ACC112 (cell line): Measurements from ENCODE around the gene GNPTAB.

Experiments used
- H2AFZ ChIP-seq: fragments of 200-600 bp; sonication (generic); one replicate; pipeline ENCODE4 v1.6.0; 2017; ENCODE audit warnings: antibody characterized with exemption, low read length; ENCODE audit not compliant: unreplicated experiment
- H3K27ac ChIP-seq: fragments of 200-600 bp; sonication (generic); 2 replicates; pipeline ENCODE4 v1.5.1; 2014; ENCODE audit warnings: low read depth, mild to moderate bottlenecking, antibody characterized with exemption, low read length, moderate library complexity
- H3K27me3 ChIP-seq: fragments of 200-600 bp; sonication (generic); 2 replicates; pipeline ENCODE4 v1.6.1; 2014; ENCODE audit warnings: mild to moderate bottlenecking, antibody characterized with exemption, low read length, moderate library complexity, mixed read lengths; ENCODE audit not compliant: insufficient read depth
- H3K36me3 ChIP-seq: fragments of 200-600 bp; sonication (generic); 2 replicates; pipeline ENCODE4 v1.6.1; 2016; ENCODE audit warnings: mild to moderate bottlenecking, antibody characterized with exemption, low read length, moderate library complexity, mixed read lengths; ENCODE audit not compliant: insufficient read depth
- H3K4me1 ChIP-seq: fragments of 200-600 bp; sonication (generic); one replicate; pipeline ENCODE4 v1.6.1; 2016; ENCODE audit warnings: low read length, mixed read lengths; ENCODE audit not compliant: insufficient read depth, unreplicated experiment, control insufficient read depth
- H3K4me3 ChIP-seq: fragments of 200-600 bp; sonication (generic); 2 replicates; pipeline ENCODE4 v1.5.1; 2014; ENCODE audit warnings: mild to moderate bottlenecking, low read depth, low read length
- H3K79me2 ChIP-seq: fragments of 200-600 bp; sonication (generic); one replicate; pipeline ENCODE4 v1.6.0; 2016; ENCODE audit warnings: low read length; ENCODE audit not compliant: control insufficient read depth, unreplicated experiment, insufficient read depth

The GNPTAB gene

GRCh38 chr12:101750152-101750551 is 80.6 kb downstream of the GNPTAB start:
- no peak overlapping the region for H3K27ac ChIP-seq
- no peaks in the 10 kb centered on the region for H3K27me3 ChIP-seq
- H3K36me3 ChIP-seq, result no peaks in the 10 kb centered on the region
- no peaks in the 10 kb centered on the region for H3K4me1 ChIP-seq
- no peaks in the 10 kb centered on the region for H3K79me2 ChIP-seq
- H3K4me3 ChIP-seq, result no peak overlapping the region
- H2AFZ ChIP-seq, result no peak overlapping the region

GRCh38 chr12:101749657-101750056 is 81.1 kb downstream of the GNPTAB start:
- Histone ChIP-seq H3K79me2 (no peaks in the 10 kb centered on the region), H3K36me3 (no peaks in the 10 kb centered on the region), H2AFZ (no peak overlapping the region), H3K27me3 (no peaks in the 10 kb centered on the region), H3K27ac (no peak overlapping the region), H3K4me1 (no peaks in the 10 kb centered on the region), H3K4me3 (no peak overlapping the region)

DNA sequence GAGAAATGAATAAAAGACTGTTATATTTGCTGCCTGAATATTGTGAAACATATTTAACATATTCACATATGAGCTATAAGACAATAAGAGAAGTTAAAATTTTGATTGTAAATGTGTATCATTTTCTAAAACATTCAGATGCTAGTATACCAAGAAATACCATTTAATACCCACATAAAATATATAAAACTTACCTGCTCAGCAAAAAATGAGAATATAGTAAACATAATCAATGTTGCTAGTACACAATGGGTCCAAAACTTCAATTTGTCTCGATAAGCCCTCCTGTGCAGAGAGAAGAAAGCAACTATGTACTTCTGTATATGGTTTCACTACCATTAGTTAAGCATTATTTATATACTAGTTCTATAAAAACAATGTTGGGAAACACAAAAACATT is 81.9 kb downstream of the GNPTAB start:
- Histone ChIP-seq H3K36me3 (no peaks in the 10 kb centered on the region), H2AFZ (no peak overlapping the region), H3K27ac (no peak overlapping the region), H3K4me1 (no peaks in the 10 kb centered on the region), H3K27me3 (no peaks in the 10 kb centered on the region), H3K79me2 (no peaks in the 10 kb centered on the region), H3K4me3 (no peak overlapping the region)

DNA sequence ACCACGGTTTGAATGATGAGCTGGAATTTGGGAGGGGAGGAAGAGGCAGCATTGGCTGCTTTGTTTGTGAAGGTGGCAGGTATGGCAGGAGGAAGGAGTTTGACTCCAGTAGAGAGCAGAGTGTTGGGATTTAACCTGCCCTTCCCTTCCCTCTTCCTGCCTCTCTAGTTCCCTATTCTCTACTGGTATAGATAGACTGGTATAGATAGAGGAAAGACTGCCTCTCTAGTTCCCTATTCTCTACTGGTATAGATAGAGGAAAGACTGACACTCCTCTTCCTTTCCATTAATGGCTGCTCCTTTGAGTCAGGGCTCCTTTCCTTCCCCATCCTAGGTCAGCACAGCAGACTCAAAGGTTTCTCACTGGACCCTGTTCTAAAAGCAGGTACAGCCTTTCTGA is 83.1 kb downstream of the GNPTAB start:
- Histone ChIP-seq H3K4me1 (no peaks in the 10 kb centered on the region), H3K27me3 (no peaks in the 10 kb centered on the region), H3K27ac (no peak overlapping the region), H3K4me3 (no peak overlapping the region), H3K79me2 (no peaks in the 10 kb centered on the region), H3K36me3 (no peaks in the 10 kb centered on the region), H2AFZ (no peak overlapping the region)

DNA sequence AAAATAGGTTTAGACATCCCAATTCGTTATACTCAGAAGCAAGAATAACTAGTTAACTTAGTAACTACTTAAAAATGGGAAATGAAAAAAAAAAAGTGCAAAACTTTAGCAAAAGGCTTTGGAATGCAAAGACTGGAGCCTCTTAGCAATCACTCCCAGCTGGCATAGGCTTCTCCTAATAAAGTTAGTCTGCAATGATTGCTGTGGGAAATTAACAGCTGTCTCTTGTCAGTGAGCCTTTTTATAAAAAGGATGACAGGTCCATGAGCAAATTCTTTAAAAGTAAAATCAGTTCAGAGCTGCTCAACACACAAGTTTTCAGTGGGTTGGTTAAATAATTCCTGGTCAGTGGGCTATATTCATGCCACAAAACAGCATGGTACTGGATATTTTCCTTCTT is 84.1 kb downstream of the GNPTAB start:
- Histone ChIP-seq H3K4me1 (no peaks in the 10 kb centered on the region), H3K4me3 (no peak overlapping the region), H3K27me3 (no peaks in the 10 kb centered on the region), H3K79me2 (no peaks in the 10 kb centered on the region), H2AFZ (no peak overlapping the region), H3K36me3 (no peaks in the 10 kb centered on the region), H3K27ac (no peak overlapping the region)

GRCh38 chr12:101746196-101746595 is 84.6 kb downstream of the GNPTAB start:
- Histone ChIP-seq H3K27ac (no peak overlapping the region), H2AFZ (no peak overlapping the region), H3K27me3 (no peaks in the 10 kb centered on the region), H3K4me1 (no peaks in the 10 kb centered on the region), H3K79me2 (no peaks in the 10 kb centered on the region), H3K36me3 (no peaks in the 10 kb centered on the region), H3K4me3 (no peak overlapping the region)

DNA sequence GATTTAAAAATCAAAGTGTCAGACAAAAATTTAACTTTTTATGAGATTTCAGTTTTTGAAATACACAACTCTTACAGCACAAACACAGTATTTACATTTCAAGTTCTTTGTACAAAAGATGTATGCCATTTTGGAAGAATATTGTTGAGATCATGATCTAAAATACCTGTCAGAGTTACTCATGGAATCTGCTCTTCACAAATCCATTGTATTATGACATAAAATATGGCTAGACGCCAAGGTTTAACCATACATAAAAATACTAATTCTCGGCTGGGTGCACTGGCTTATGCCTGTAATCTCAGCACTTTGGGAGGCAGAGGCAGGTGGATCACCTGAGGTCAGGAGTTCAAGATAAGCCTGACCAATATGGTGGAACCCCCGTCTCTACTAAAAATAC is 85.3 kb downstream of the GNPTAB start:
- H2AFZ ChIP-seq, result no peak overlapping the region
- H3K4me3 ChIP-seq, result no peak overlapping the region
- H3K27me3 ChIP-seq, result no peaks in the 10 kb centered on the region
- H3K4me1 ChIP-seq, result no peaks in the 10 kb centered on the region
- H3K79me2 ChIP-seq, result no peaks in the 10 kb centered on the region
- H3K27ac ChIP-seq, result no peak overlapping the region
- no peaks in the 10 kb centered on the region for H3K36me3 ChIP-seq

DNA sequence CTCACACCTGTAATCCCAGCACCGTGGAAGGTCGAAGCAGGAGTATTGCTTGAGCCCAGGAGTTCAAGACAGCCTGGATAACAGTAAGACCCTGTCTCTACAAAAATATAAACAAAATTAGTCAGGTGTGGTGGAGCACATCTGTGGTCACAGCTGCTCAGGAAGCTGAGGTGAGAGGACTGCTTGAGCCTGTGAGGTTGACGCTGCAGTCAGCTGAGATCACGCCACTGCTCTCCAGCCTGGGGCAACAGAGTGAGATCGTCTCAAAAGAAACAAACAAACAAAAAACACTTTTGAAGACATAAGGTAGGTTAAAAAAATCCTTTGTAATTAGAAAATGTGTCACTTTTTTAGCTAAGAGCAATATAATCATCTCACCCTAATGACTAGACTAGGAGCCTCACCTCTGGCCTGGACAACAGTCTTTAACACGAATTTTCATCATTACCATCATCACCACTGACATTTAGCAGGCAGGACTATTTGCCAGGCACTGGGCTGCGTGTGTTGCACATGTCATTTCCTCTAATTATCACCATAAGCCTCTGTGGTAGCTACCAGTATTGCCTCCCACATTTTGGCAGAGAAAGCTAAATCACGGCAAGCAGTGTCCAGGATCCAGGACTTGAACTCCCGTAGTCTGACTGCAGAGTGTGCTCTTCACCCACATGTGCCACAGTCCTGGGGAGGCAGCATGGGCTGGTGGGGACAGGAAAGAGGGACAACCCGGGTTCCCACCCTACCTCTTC is 86.9 kb downstream of the GNPTAB start:
- Histone ChIP-seq H3K27me3 (no peaks in the 10 kb centered on the region), H3K4me1 (no peaks in the 10 kb centered on the region), H3K36me3 (peaks cover 2% of the 10 kb centered on the region; the same call in 1 of the 2 replicates), H3K27ac (no peak overlapping the region), H2AFZ (no peak overlapping the region), H3K4me3 (no peak overlapping the region), H3K79me2 (no peaks in the 10 kb centered on the region)

DNA sequence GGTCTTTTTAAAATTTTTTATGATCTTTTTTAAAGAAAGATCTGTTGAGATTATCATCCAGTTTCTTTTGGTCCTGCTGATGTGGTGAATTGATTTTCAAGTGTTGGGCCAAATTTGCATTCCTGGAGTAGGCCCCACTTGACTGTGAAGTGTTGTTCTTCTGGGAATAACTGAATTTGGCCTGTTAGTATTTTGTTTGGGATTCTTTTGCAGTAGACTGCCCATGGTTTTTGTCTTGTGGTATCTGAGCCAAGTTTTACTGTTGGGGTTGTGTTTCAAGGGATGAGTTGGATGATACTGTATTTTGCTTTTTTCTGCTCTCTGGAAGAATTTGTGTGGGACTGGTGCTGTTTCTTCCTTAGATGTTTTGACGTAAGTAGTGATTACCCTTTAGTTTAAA is 87.5 kb downstream of the GNPTAB start:
- H2AFZ ChIP-seq, result no peak overlapping the region
- H3K4me3 ChIP-seq, result no peak overlapping the region
- no peaks in the 10 kb centered on the region for H3K4me1 ChIP-seq
- H3K36me3 ChIP-seq, result peaks cover 2% of the 10 kb centered on the region; the same call in 1 of the 2 replicates
- H3K27ac ChIP-seq, result no peak overlapping the region
- no peaks in the 10 kb centered on the region for H3K79me2 ChIP-seq
- no peaks in the 10 kb centered on the region for H3K27me3 ChIP-seq

GRCh38 chr12:101740980-101741379 is 89.8 kb downstream of the GNPTAB start:
- Histone ChIP-seq H3K4me1 (no peaks in the 10 kb centered on the region), H3K27me3 (no peaks in the 10 kb centered on the region), H3K27ac (no peak overlapping the region), H3K36me3 (peaks cover 2% of the 10 kb centered on the region; the same call in 1 of the 2 replicates), H2AFZ (no peak overlapping the region), H3K79me2 (no peaks in the 10 kb centered on the region), H3K4me3 (no peak overlapping the region)

DNA sequence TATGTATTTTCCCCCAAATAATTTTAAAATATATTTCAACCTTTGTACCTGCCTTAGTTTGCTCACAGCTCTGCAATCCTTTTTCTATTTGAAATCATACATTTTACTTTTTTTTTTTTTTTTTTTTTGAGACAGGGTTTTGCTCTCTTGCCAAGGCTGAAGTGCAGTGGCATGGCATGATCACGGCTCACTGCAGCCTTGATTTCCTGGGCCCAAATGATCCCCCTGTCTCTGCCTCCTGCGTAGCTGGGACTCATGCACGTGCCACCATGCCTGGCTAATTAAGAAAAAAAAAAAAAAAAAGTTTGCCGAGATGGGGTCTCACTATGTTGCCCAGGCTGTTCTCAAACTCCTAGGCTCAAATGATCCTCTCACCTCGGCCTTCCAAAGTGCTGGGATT is 90.2 kb downstream of the GNPTAB start:
- Histone ChIP-seq H3K4me3 (no peak overlapping the region), H3K27ac (no peak overlapping the region), H3K4me1 (no peaks in the 10 kb centered on the region), H3K79me2 (no peaks in the 10 kb centered on the region), H2AFZ (no peak overlapping the region), H3K36me3 (peaks cover 2% of the 10 kb centered on the region; the same call in 1 of the 2 replicates), H3K27me3 (no peaks in the 10 kb centered on the region)
